H1 (cell line): ENCODE measurements around the gene TBC1D22A. TPM values are rescaled to one million over a fixed set of nuclear protein-coding genes. Genes with fewer than 3 reads are reported as not detected.

Source experiments
- CTCF ChIA-PET: fragments of 300-600 bp; sonication (Branson Sonifier 250); formaldehyde crosslinking; loops from one replicate; lab custom pipeline; 2021; ENCODE audit not compliant: partially characterized antibody; lab: Charles Lee
- POLR2A ChIA-PET: fragments of 300-600 bp; sonication (Branson Sonifier 250); formaldehyde crosslinking; loops from one replicate; lab custom pipeline; 2021; ENCODE audit warnings: inconsistent platforms; ENCODE audit not compliant: partially characterized antibody; lab: Charles Lee
- DNase-seq, 2 experiments: peaks; one replicate each; pipeline versions ENCODE4 v3.0.0 to v3.0.0-alpha.2; 2010 to 2022; ENCODE audit warnings: low spot score in 2 of 2, low read depth in 1 of 2, mixed read lengths in 1 of 2
- FAIRE-seq: peaks from 2 replicates; lab custom pipeline; 2011; peaks lifted over from hg19 to GRCh38; lab: Jason Lieb, UNC
- H2AFZ ChIP-seq: 2 replicates; pipeline ENCODE4 v1.8.1; 2012; ENCODE audit warnings: low read length, inconsistent platforms
- H2AK5ac ChIP-seq: 2 replicates; pipeline ENCODE4 v1.6.1; 2013; ENCODE audit warnings: low read depth, low read length
- H2BK120ac ChIP-seq: replicated peaks from 2 replicates; pipeline ENCODE3; 2013; ENCODE audit warnings: low read depth, low read length, inconsistent platforms
- H2BK12ac ChIP-seq: 2 replicates; pipeline ENCODE4 v1.6.1; 2013; ENCODE audit warnings: low read depth, low read length
- H2BK15ac ChIP-seq: 2 replicates; pipeline ENCODE4 v1.6.1; 2013; ENCODE audit warnings: low read length
- H2BK20ac ChIP-seq: 2 replicates; pipeline ENCODE4 v1.6.1; 2013; ENCODE audit warnings: low read length
- H2BK5ac ChIP-seq: 2 replicates; pipeline ENCODE4 v1.6.1; 2013; ENCODE audit warnings: low read depth, low read length
- H3K14ac ChIP-seq: 2 replicates; pipeline ENCODE4 v1.6.1; 2013; ENCODE audit warnings: inconsistent platforms; ENCODE audit not compliant: insufficient read length
- H3K18ac ChIP-seq: 2 replicates; pipeline ENCODE4 v1.6.1; 2013; ENCODE audit warnings: low read length; ENCODE audit errors: extremely low read depth
- H3K23ac ChIP-seq: 2 replicates; pipeline ENCODE4 v1.6.1; 2013; ENCODE audit warnings: inconsistent platforms; ENCODE audit not compliant: insufficient read length
- H3K23me2 ChIP-seq: 2 replicates; pipeline ENCODE4 v1.6.1; 2013; ENCODE audit warnings: low read depth, low read length
- H3K27ac ChIP-seq: 2 replicates; pipeline ENCODE4 v1.6.1; 2011; ENCODE audit warnings: low read depth, low read length, inconsistent platforms
- H3K27me3 ChIP-seq, 4 experiments: replicated peaks in 1 of 4; 1 replicate in 1 of 4; 2 replicates in 3 of 4; pipeline versions ENCODE4 v1.6.1 to v1.8.1; 2011 to 2013; ENCODE audit warnings: low read length in 3 of 4, mild to moderate bottlenecking in 3 of 4, inconsistent platforms in 2 of 4, mixed read lengths in 2 of 4, moderate library complexity in 1 of 4; ENCODE audit not compliant: control insufficient read depth in 3 of 4, insufficient read depth in 3 of 4; ENCODE audit errors: extremely low read depth in 1 of 4
- H3K36me3 ChIP-seq, 4 experiments: 2 replicates each; pipeline versions ENCODE4 v1.6.1 to v1.8.1; 2011 to 2013; ENCODE audit warnings: mild to moderate bottlenecking in 4 of 4, low read length in 3 of 4, moderate library complexity in 2 of 4, control low read depth in 1 of 4, inconsistent platforms in 1 of 4; ENCODE audit not compliant: insufficient read depth in 4 of 4, control insufficient read depth in 2 of 4
- H3K4ac ChIP-seq: replicated peaks from 2 replicates; pipeline ENCODE3; 2013; ENCODE audit warnings: low read length, low read depth, mixed read lengths, inconsistent platforms; ENCODE audit not compliant: insufficient read length
- H3K4me1 ChIP-seq, 4 experiments: replicated peaks in 1 of 4; 1 replicate in 1 of 4; 2 replicates in 3 of 4; pipeline versions ENCODE4 v1.6.1 to v1.8.1; 2011 to 2013; ENCODE audit warnings: low read length in 3 of 4, inconsistent platforms in 2 of 4, mixed read lengths in 1 of 4; ENCODE audit not compliant: insufficient read depth in 4 of 4, control insufficient read depth in 3 of 4
- H3K4me2 ChIP-seq, 2 experiments: 2 replicates each; pipeline versions ENCODE4 v1.6.1 to v1.8.1; 2011 to 2013; ENCODE audit warnings: low read depth in 2 of 2, low read length in 2 of 2, control low read depth in 1 of 2, inconsistent platforms in 1 of 2, mild to moderate bottlenecking in 1 of 2; ENCODE audit not compliant: insufficient read depth in 1 of 2
- H3K4me3 ChIP-seq, 4 experiments: fragments of 200-600, 300-600 bp in 1 of 4; sonication (generic), shearing (Covaris generic), sonication (Bioruptor Twin) in 1 of 4; 2 replicates each; pipeline versions ENCODE4 v1.5.1 to v1.8.1; 2011 to 2016; ENCODE audit warnings: low read length in 4 of 4, low read depth in 3 of 4, control low read depth in 2 of 4, inconsistent platforms in 2 of 4, mild to moderate bottlenecking in 2 of 4, mixed read lengths in 1 of 4, moderate library complexity in 1 of 4; ENCODE audit not compliant: insufficient read depth in 2 of 4; ENCODE audit errors: extremely low read depth in 1 of 4
- H3K56ac ChIP-seq: replicated peaks from 2 replicates; pipeline ENCODE3; 2013; ENCODE audit warnings: low read depth, mild to moderate bottlenecking, mixed read lengths, low read length, inconsistent platforms; ENCODE audit not compliant: insufficient read length
- H3K79me1 ChIP-seq: 2 replicates; pipeline ENCODE4 v1.6.1; 2013; ENCODE audit warnings: low read depth, low read length, control low read depth
- H3K79me2 ChIP-seq, 2 experiments: 2 replicates each; pipeline versions ENCODE4 v1.6.1 to v1.8.1; 2012 to 2013; ENCODE audit warnings: low read length in 2 of 2, mild to moderate bottlenecking in 2 of 2, inconsistent platforms in 1 of 2; ENCODE audit not compliant: insufficient read depth in 2 of 2, control insufficient read depth in 1 of 2
- H3K9ac ChIP-seq, 4 experiments: replicated peaks in 1 of 4; 1 replicate in 1 of 4; 2 replicates in 3 of 4; pipeline versions ENCODE4 v1.6.1 to v1.8.1; 2011 to 2013; ENCODE audit warnings: low read depth in 3 of 4, low read length in 3 of 4, control low read depth in 2 of 4, mild to moderate bottlenecking in 2 of 4, moderate library complexity in 2 of 4, inconsistent platforms in 1 of 4; ENCODE audit errors: extremely low read depth in 1 of 4
- H3K9me3 ChIP-seq, 2 experiments: 2 replicates each; pipeline versions ENCODE4 v1.6.1 to v1.8.1; 2012 to 2013; ENCODE audit warnings: mild to moderate bottlenecking in 2 of 2, moderate library complexity in 2 of 2, control low read depth in 1 of 2, inconsistent platforms in 1 of 2, low read depth in 1 of 2, low read length in 1 of 2, mixed read lengths in 1 of 2; ENCODE audit not compliant: insufficient read depth in 2 of 2
- H4K20me1 ChIP-seq, 2 experiments: replicated peaks in 1 of 2; 2 replicates each; pipeline versions ENCODE3 to v1.8.1; 2011 to 2013; ENCODE audit warnings: inconsistent platforms in 2 of 2, low read length in 2 of 2, mild to moderate bottlenecking in 1 of 2; ENCODE audit not compliant: insufficient read depth in 2 of 2, control insufficient read depth in 1 of 2
- H4K5ac ChIP-seq: 2 replicates; pipeline ENCODE4 v1.6.1; 2013; ENCODE audit warnings: low read length, low read depth, mixed read lengths, inconsistent platforms; ENCODE audit not compliant: insufficient read length
- H4K8ac ChIP-seq: 2 replicates; pipeline ENCODE4 v1.8.0; 2013; ENCODE audit warnings: mild to moderate bottlenecking, moderate library complexity, low read length, inconsistent platforms; ENCODE audit not compliant: insufficient read depth; ENCODE audit errors: extremely low read depth
- H4K91ac ChIP-seq: replicated peaks from 2 replicates; pipeline ENCODE3; 2013; ENCODE audit warnings: low read length, mixed read lengths, inconsistent platforms; ENCODE audit not compliant: insufficient read length
- ASH2L ChIP-seq: fragments of 200-600, 300-600 bp; sonication (generic); IDR thresholded peaks from one replicate; pipeline ENCODE4 v1.7.1; 2017; ENCODE audit warnings: low read length
- BCL11A ChIP-seq, 2 experiments: IDR thresholded peaks; one replicate each; pipeline ENCODE4 v1.6.1; 2011; ENCODE audit warnings: low read depth in 2 of 2, low read length in 2 of 2, mild to moderate bottlenecking in 2 of 2
- CHD2 ChIP-seq: IDR thresholded peaks from 2 replicates; pipeline ENCODE4 v1.6.1; 2012; ENCODE audit warnings: low read length, improper control_type of control experiment
- EP300 ChIP-seq, 2 experiments: IDR thresholded peaks; 1 replicate in 1 of 2; 2 replicates in 1 of 2; pipeline ENCODE4 v1.6.1; 2011 to 2012; ENCODE audit warnings: low read depth in 2 of 2, low read length in 2 of 2, mild to moderate bottlenecking in 2 of 2, borderline replicate concordance in 1 of 2, inconsistent platforms in 1 of 2, moderate library complexity in 1 of 2
- GTF2F1 ChIP-seq: IDR thresholded peaks from 2 replicates; pipeline ENCODE4 v1.6.1; 2012; ENCODE audit warnings: low read depth, low read length, improper control_type of control experiment, borderline replicate concordance
- JUND ChIP-seq: IDR thresholded peaks from 2 replicates; pipeline ENCODE4 v1.6.1; 2011; ENCODE audit warnings: mild to moderate bottlenecking, improper control_type of control experiment, low read length
- RAD21 ChIP-seq, 2 experiments: IDR thresholded peaks in 1 of 2; conservative IDR thresholded peaks in 1 of 2; 2 replicates each; pipeline ENCODE4 v1.6.1; 2011; ENCODE audit warnings: low read depth in 2 of 2, low read length in 2 of 2, improper control_type of control experiment in 1 of 2, inconsistent platforms in 1 of 2, mild to moderate bottlenecking in 1 of 2, moderate library complexity in 1 of 2
- RBBP5 ChIP-seq: IDR thresholded peaks from 2 replicates; pipeline ENCODE4 v1.7.1; 2012; ENCODE audit warnings: low read depth, mild to moderate bottlenecking, inconsistent platforms, low read length, moderate library complexity, borderline replicate concordance
- SP2 ChIP-seq: IDR thresholded peaks from 2 replicates; pipeline ENCODE4 v1.6.1; 2012; ENCODE audit warnings: mild to moderate bottlenecking, low read length, inconsistent platforms
- SUZ12 ChIP-seq: fragments of 200-600 bp; sonication (generic); IDR thresholded peaks from 2 replicates; pipeline ENCODE4 v1.6.1; 2012; ENCODE audit warnings: mild to moderate bottlenecking, inconsistent platforms, low read length, moderate library complexity, mixed read lengths
- USF2 ChIP-seq: IDR thresholded peaks from 2 replicates; pipeline ENCODE4 v1.6.1; 2011; ENCODE audit warnings: low read length, improper control_type of control experiment
- WGBS, 2 experiments: shearing (Covaris generic) in 1 of 2; methylation state at CpG; one replicate each; pipeline versions ENCODE4 v1.1.6 to v1.1.7; 2013 to 2015; ENCODE audit warnings: low lambda C conversion rate in 2 of 2, mixed read lengths in 2 of 2, inconsistent platforms in 1 of 2, low coverage in 1 of 2, missing lambda C conversion rate in 1 of 2; ENCODE audit not compliant: insufficient replicate concordance in 2 of 2, insufficient coverage in 1 of 2, insufficient read length in 1 of 2; ENCODE audit errors: extremely low coverage in 1 of 2, missing lambda C conversion rate in 1 of 2; 5-methylcytosine and 5-hydroxymethylcytosine counted together
- polyA plus RNA-seq, 7 experiments: library from polyadenylated mRNA; depleted of rRNA in 3 of 7; stranded (reverse) in 5 of 7; unstranded in 2 of 7; fragments of >200 nt in 5 of 7; fragments of 200-250 nt in 2 of 7; gene quantifications; 1 replicate in 5 of 7; 2 replicates in 1 of 7; 4 replicates in 1 of 7; pipeline versions ENCODE4 v1.2.1 to v1.2.3, GENCODE V29; 2011 to 2013; ENCODE audit warnings: missing spikeins in 2 of 7, mixed read lengths in 2 of 7
- total RNA-seq: library from RNA; stranded (reverse); fragmentation: NEBNext Ultra II Directional; extraction: Animal tissue kit (Norgen Biotek cat#: 25700); gene quantifications from 2 replicates; pipeline ENCODE4 v1.2.1, GENCODE V29; 2021

TBC1D22A gene
- total and polyA plus RNA-seq, 2 of the 8 experiments (the other 6 are each of a cell fraction or from before 2014, with no cell fraction given), result 11.9 to 18.4 TPM

DNA sequence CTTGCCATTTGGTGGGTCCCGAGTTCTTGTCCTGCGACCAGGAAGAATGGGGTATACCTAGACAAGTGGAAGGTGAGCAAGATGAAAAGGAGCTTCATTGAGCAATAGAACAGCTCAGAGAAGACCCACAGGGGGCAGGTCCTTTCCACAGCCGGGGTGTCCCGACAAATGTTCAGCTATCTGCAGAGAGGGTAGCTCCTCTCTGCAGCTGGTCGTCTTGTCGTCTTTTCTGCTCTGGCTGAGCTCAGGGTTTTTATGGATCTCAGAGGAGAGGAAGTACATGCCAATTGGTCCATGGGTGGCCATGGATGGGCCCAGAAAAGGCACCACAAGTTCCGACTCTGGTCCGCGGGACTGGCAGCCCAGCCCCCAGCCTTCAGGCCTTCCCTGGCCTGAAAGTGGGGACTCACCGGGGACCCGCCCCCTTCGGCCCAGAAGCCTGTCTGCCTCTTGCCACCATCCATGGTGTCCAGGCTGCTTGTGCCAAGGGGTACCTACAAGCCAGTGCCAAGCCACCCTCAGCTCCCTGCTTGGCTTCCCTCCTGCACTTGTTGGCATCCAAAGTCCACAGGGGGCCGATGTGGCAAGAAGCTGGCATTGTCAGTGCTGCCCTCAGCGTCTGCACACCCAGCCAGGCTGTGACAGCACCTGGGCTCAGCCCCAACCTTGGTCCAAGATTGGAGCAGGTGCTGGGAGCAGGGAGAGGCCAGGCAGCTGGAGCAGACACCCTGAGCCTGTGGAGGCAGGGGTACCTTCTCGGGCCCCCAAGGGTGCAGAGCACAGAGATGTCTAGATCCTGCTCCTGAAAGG, 438.9 kb downstream of the TBC1D22A start:
- Histone ChIP-seq H2BK20ac (no peak overlapping the region), H3K4me1 (no peaks in the 10 kb centered on the region), H2BK15ac (no peak overlapping the region), H3K27ac (no peak overlapping the region), H2BK5ac (no peak overlapping the region), H4K8ac (no peak overlapping the region), H3K4ac (no peak overlapping the region), H3K9me3 (peaks cover 68 to 100% of the 10 kb centered on the region in 2 experiments), H2BK120ac (no peak overlapping the region), H4K20me1 (no peaks in the 10 kb centered on the region), H3K56ac (no peak overlapping the region), H3K27me3 (no peaks in the 10 kb centered on the region), H3K23me2 (no peaks in the 10 kb centered on the region), H2AK5ac (no peak overlapping the region), H3K9ac (no peak overlapping the region), H4K5ac (no peak overlapping the region), H3K4me3 (no peak overlapping the region), H3K14ac (no peak overlapping the region), H3K36me3 (no peaks in the 10 kb centered on the region; a peak in 1 of 8 replicates), H4K91ac (no peak overlapping the region), H3K18ac (no peak overlapping the region), H3K4me2 (no peak overlapping the region), H2BK12ac (no peak overlapping the region), H3K79me1 (no peaks in the 10 kb centered on the region), H3K23ac (no peak overlapping the region), H3K79me2 (no peaks in the 10 kb centered on the region), H2AFZ (no peak overlapping the region)
- 88% methylated on average over 11 of the region's 15 CpGs; no CpG with 5 or more reads in 1 of the 2 experiments for WGBS, 2 experiments
- peak in 1 of 2 experiments; percentile 8 for DNase-seq
- POLR2A ChIA-PET, result no interaction called here
- FAIRE-seq, result no peak
- CTCF ChIA-PET, result interaction anchor here (1.2 to 1.5 kb wide), 2 partner anchors 9 to 12 kb away, joined by 3 to 7 read pairs; no protein-coding TSS in a partner anchor
- TF ChIP-seq SP2 (no peak), RBBP5 (no peak), ASH2L (no peak), BCL11A (IDR thresholded peaks at IDR 0.05; ENCODE audit: low read depth in 2 of 2, low read length in 2 of 2) (no peak), RAD21 (IDR thresholded peaks at IDR 0.05 in 1 of 2, conservative IDR thresholded peaks at IDR 0.05 in 1 of 2; ENCODE audit: low read depth in 2 of 2, low read length in 2 of 2) (no peak), GTF2F1 (no peak), SUZ12 (no peak), EP300 (IDR thresholded peaks at IDR 0.05; ENCODE audit: borderline replicate concordance in 1 of 2, low read depth in 2 of 2, low read length in 2 of 2) (no peak), CHD2 (no peak), JUND (no peak), USF2 (no peak)
